H1 (cell line): ENCODE measurements around the gene FAM53B. TPM values are rescaled to one million over a fixed set of nuclear protein-coding genes. Genes with fewer than 3 reads are reported as not detected.
A peak's percentile ranks its signal among the peaks of the same experiment; 100 is the strongest.

Experiments
- CTCF ChIA-PET: fragments of 300-600 bp; sonication (Branson Sonifier 250); formaldehyde crosslinking; loops from one replicate; lab custom pipeline; 2021; ENCODE audit not compliant: partially characterized antibody; lab: Charles Lee
- POLR2A ChIA-PET: fragments of 300-600 bp; sonication (Branson Sonifier 250); formaldehyde crosslinking; loops from one replicate; lab custom pipeline; 2021; ENCODE audit warnings: inconsistent platforms; ENCODE audit not compliant: partially characterized antibody; lab: Charles Lee
- DNase-seq, 2 experiments: peaks; one replicate each; pipeline versions ENCODE4 v3.0.0 to v3.0.0-alpha.2; 2010 to 2022; ENCODE audit warnings: low spot score in 2 of 2, low read depth in 1 of 2, mixed read lengths in 1 of 2
- FAIRE-seq: peaks from 2 replicates; lab custom pipeline; 2011; peaks lifted over from hg19 to GRCh38; lab: Jason Lieb, UNC
- H2AFZ ChIP-seq: 2 replicates; pipeline ENCODE4 v1.8.1; 2012; ENCODE audit warnings: low read length, inconsistent platforms
- H2AK5ac ChIP-seq: 2 replicates; pipeline ENCODE4 v1.6.1; 2013; ENCODE audit warnings: low read depth, low read length
- H2BK120ac ChIP-seq: replicated peaks from 2 replicates; pipeline ENCODE3; 2013; ENCODE audit warnings: low read depth, low read length, inconsistent platforms
- H2BK12ac ChIP-seq: 2 replicates; pipeline ENCODE4 v1.6.1; 2013; ENCODE audit warnings: low read depth, low read length
- H2BK15ac ChIP-seq: 2 replicates; pipeline ENCODE4 v1.6.1; 2013; ENCODE audit warnings: low read length
- H2BK20ac ChIP-seq: 2 replicates; pipeline ENCODE4 v1.6.1; 2013; ENCODE audit warnings: low read length
- H2BK5ac ChIP-seq: 2 replicates; pipeline ENCODE4 v1.6.1; 2013; ENCODE audit warnings: low read depth, low read length
- H3K14ac ChIP-seq: 2 replicates; pipeline ENCODE4 v1.6.1; 2013; ENCODE audit warnings: inconsistent platforms; ENCODE audit not compliant: insufficient read length
- H3K18ac ChIP-seq: 2 replicates; pipeline ENCODE4 v1.6.1; 2013; ENCODE audit warnings: low read length; ENCODE audit errors: extremely low read depth
- H3K23ac ChIP-seq: 2 replicates; pipeline ENCODE4 v1.6.1; 2013; ENCODE audit warnings: inconsistent platforms; ENCODE audit not compliant: insufficient read length
- H3K23me2 ChIP-seq: 2 replicates; pipeline ENCODE4 v1.6.1; 2013; ENCODE audit warnings: low read depth, low read length
- H3K27ac ChIP-seq: 2 replicates; pipeline ENCODE4 v1.6.1; 2011; ENCODE audit warnings: low read depth, low read length, inconsistent platforms
- H3K27me3 ChIP-seq, 4 experiments: replicated peaks in 1 of 4; 1 replicate in 1 of 4; 2 replicates in 3 of 4; pipeline versions ENCODE4 v1.6.1 to v1.8.1; 2011 to 2013; ENCODE audit warnings: low read length in 3 of 4, mild to moderate bottlenecking in 3 of 4, inconsistent platforms in 2 of 4, mixed read lengths in 2 of 4, moderate library complexity in 1 of 4; ENCODE audit not compliant: control insufficient read depth in 3 of 4, insufficient read depth in 3 of 4; ENCODE audit errors: extremely low read depth in 1 of 4
- H3K36me3 ChIP-seq, 4 experiments: 2 replicates each; pipeline versions ENCODE4 v1.6.1 to v1.8.1; 2011 to 2013; ENCODE audit warnings: mild to moderate bottlenecking in 4 of 4, low read length in 3 of 4, moderate library complexity in 2 of 4, control low read depth in 1 of 4, inconsistent platforms in 1 of 4; ENCODE audit not compliant: insufficient read depth in 4 of 4, control insufficient read depth in 2 of 4
- H3K4ac ChIP-seq: replicated peaks from 2 replicates; pipeline ENCODE3; 2013; ENCODE audit warnings: low read length, low read depth, mixed read lengths, inconsistent platforms; ENCODE audit not compliant: insufficient read length
- H3K4me1 ChIP-seq, 4 experiments: replicated peaks in 1 of 4; 1 replicate in 1 of 4; 2 replicates in 3 of 4; pipeline versions ENCODE4 v1.6.1 to v1.8.1; 2011 to 2013; ENCODE audit warnings: low read length in 3 of 4, inconsistent platforms in 2 of 4, mixed read lengths in 1 of 4; ENCODE audit not compliant: insufficient read depth in 4 of 4, control insufficient read depth in 3 of 4
- H3K4me2 ChIP-seq, 2 experiments: 2 replicates each; pipeline versions ENCODE4 v1.6.1 to v1.8.1; 2011 to 2013; ENCODE audit warnings: low read depth in 2 of 2, low read length in 2 of 2, control low read depth in 1 of 2, inconsistent platforms in 1 of 2, mild to moderate bottlenecking in 1 of 2; ENCODE audit not compliant: insufficient read depth in 1 of 2
- H3K4me3 ChIP-seq, 4 experiments: fragments of 200-600, 300-600 bp in 1 of 4; sonication (generic), shearing (Covaris generic), sonication (Bioruptor Twin) in 1 of 4; 2 replicates each; pipeline versions ENCODE4 v1.5.1 to v1.8.1; 2011 to 2016; ENCODE audit warnings: low read length in 4 of 4, low read depth in 3 of 4, control low read depth in 2 of 4, inconsistent platforms in 2 of 4, mild to moderate bottlenecking in 2 of 4, mixed read lengths in 1 of 4, moderate library complexity in 1 of 4; ENCODE audit not compliant: insufficient read depth in 2 of 4; ENCODE audit errors: extremely low read depth in 1 of 4
- H3K56ac ChIP-seq: replicated peaks from 2 replicates; pipeline ENCODE3; 2013; ENCODE audit warnings: low read depth, mild to moderate bottlenecking, mixed read lengths, low read length, inconsistent platforms; ENCODE audit not compliant: insufficient read length
- H3K79me1 ChIP-seq: 2 replicates; pipeline ENCODE4 v1.6.1; 2013; ENCODE audit warnings: low read depth, low read length, control low read depth
- H3K79me2 ChIP-seq, 2 experiments: 2 replicates each; pipeline versions ENCODE4 v1.6.1 to v1.8.1; 2012 to 2013; ENCODE audit warnings: low read length in 2 of 2, mild to moderate bottlenecking in 2 of 2, inconsistent platforms in 1 of 2; ENCODE audit not compliant: insufficient read depth in 2 of 2, control insufficient read depth in 1 of 2
- H3K9ac ChIP-seq, 4 experiments: replicated peaks in 1 of 4; 1 replicate in 1 of 4; 2 replicates in 3 of 4; pipeline versions ENCODE4 v1.6.1 to v1.8.1; 2011 to 2013; ENCODE audit warnings: low read depth in 3 of 4, low read length in 3 of 4, control low read depth in 2 of 4, mild to moderate bottlenecking in 2 of 4, moderate library complexity in 2 of 4, inconsistent platforms in 1 of 4; ENCODE audit errors: extremely low read depth in 1 of 4
- H3K9me3 ChIP-seq, 2 experiments: 2 replicates each; pipeline versions ENCODE4 v1.6.1 to v1.8.1; 2012 to 2013; ENCODE audit warnings: mild to moderate bottlenecking in 2 of 2, moderate library complexity in 2 of 2, control low read depth in 1 of 2, inconsistent platforms in 1 of 2, low read depth in 1 of 2, low read length in 1 of 2, mixed read lengths in 1 of 2; ENCODE audit not compliant: insufficient read depth in 2 of 2
- H4K20me1 ChIP-seq, 2 experiments: replicated peaks in 1 of 2; 2 replicates each; pipeline versions ENCODE3 to v1.8.1; 2011 to 2013; ENCODE audit warnings: inconsistent platforms in 2 of 2, low read length in 2 of 2, mild to moderate bottlenecking in 1 of 2; ENCODE audit not compliant: insufficient read depth in 2 of 2, control insufficient read depth in 1 of 2
- H4K5ac ChIP-seq: 2 replicates; pipeline ENCODE4 v1.6.1; 2013; ENCODE audit warnings: low read length, low read depth, mixed read lengths, inconsistent platforms; ENCODE audit not compliant: insufficient read length
- H4K8ac ChIP-seq: 2 replicates; pipeline ENCODE4 v1.8.0; 2013; ENCODE audit warnings: mild to moderate bottlenecking, moderate library complexity, low read length, inconsistent platforms; ENCODE audit not compliant: insufficient read depth; ENCODE audit errors: extremely low read depth
- H4K91ac ChIP-seq: replicated peaks from 2 replicates; pipeline ENCODE3; 2013; ENCODE audit warnings: low read length, mixed read lengths, inconsistent platforms; ENCODE audit not compliant: insufficient read length
- GTF2F1 ChIP-seq: IDR thresholded peaks from 2 replicates; pipeline ENCODE4 v1.6.1; 2012; ENCODE audit warnings: low read depth, low read length, improper control_type of control experiment, borderline replicate concordance
- KDM5A ChIP-seq: fragments of 200-600 bp; IDR thresholded peaks from 2 replicates; pipeline ENCODE4 v1.7.1; 2012; ENCODE audit warnings: mild to moderate bottlenecking, low read length, inconsistent platforms, mixed read lengths
- RNF2 ChIP-seq: fragments of 200-900, 300-1000 bp; sonication (generic); IDR thresholded peaks from 2 replicates; pipeline ENCODE4 v1.7.1; 2016; ENCODE audit warnings: borderline replicate concordance, low read depth, mild to moderate bottlenecking, antibody characterized with exemption, low read length; ENCODE audit not compliant: poor library complexity, severe bottlenecking; ENCODE audit errors: missing control alignments
- SIRT6 ChIP-seq: IDR thresholded peaks from one replicate; pipeline ENCODE4 v1.7.1; 2012; ENCODE audit warnings: low read length, inconsistent platforms
- SP4 ChIP-seq: IDR thresholded peaks from 2 replicates; pipeline ENCODE4 v1.6.1; 2012; ENCODE audit warnings: low read length, inconsistent platforms
- WGBS, 2 experiments: shearing (Covaris generic) in 1 of 2; methylation state at CpG; one replicate each; pipeline versions ENCODE4 v1.1.6 to v1.1.7; 2013 to 2015; ENCODE audit warnings: low lambda C conversion rate in 2 of 2, mixed read lengths in 2 of 2, inconsistent platforms in 1 of 2, low coverage in 1 of 2, missing lambda C conversion rate in 1 of 2; ENCODE audit not compliant: insufficient replicate concordance in 2 of 2, insufficient coverage in 1 of 2, insufficient read length in 1 of 2; ENCODE audit errors: extremely low coverage in 1 of 2, missing lambda C conversion rate in 1 of 2; 5-methylcytosine and 5-hydroxymethylcytosine counted together
- polyA plus RNA-seq, 7 experiments: library from polyadenylated mRNA; depleted of rRNA in 3 of 7; stranded (reverse) in 5 of 7; unstranded in 2 of 7; fragments of >200 nt in 5 of 7; fragments of 200-250 nt in 2 of 7; gene quantifications; 1 replicate in 5 of 7; 2 replicates in 1 of 7; 4 replicates in 1 of 7; pipeline versions ENCODE4 v1.2.1 to v1.2.3, GENCODE V29; 2011 to 2013; ENCODE audit warnings: missing spikeins in 2 of 7, mixed read lengths in 2 of 7
- total RNA-seq: library from RNA; stranded (reverse); fragmentation: NEBNext Ultra II Directional; extraction: Animal tissue kit (Norgen Biotek cat#: 25700); gene quantifications from 2 replicates; pipeline ENCODE4 v1.2.1, GENCODE V29; 2021

Gene FAM53B
- total and polyA plus RNA-seq, 2 of the 8 experiments (the other 6 are each of a cell fraction or from before 2014, with no cell fraction given) = 5.3 to 14.4 TPM

GRCh38 chr10:124603376-124604213, 140.6 kb downstream of the FAM53B start:
- H3K23ac ChIP-seq = no peak overlapping the region
- 88% methylated on average over 18 of the region's 18 CpGs; no CpG with 5 or more reads in 1 of the 2 experiments for WGBS, 2 experiments
- TF ChIP-seq SIRT6 (no peak), RNF2 (no peak), GTF2F1 (no peak), SP4 (no peak), KDM5A (no peak)
- peaks cover 4% of the 10 kb centered on the region for H3K23me2 ChIP-seq
- H4K5ac ChIP-seq = no peak overlapping the region
- H3K27me3 ChIP-seq = no peaks in the 10 kb centered on the region; a peak in 1 of 7 replicates
- H2BK5ac ChIP-seq = peak overlapping the region; percentile 75; the same call in 1 of the 2 replicates
- H3K4me2 ChIP-seq = no peak overlapping the region
- H3K56ac ChIP-seq = no peak overlapping the region
- H3K9me3 ChIP-seq = no peaks in the 10 kb centered on the region
- no peak overlapping the region for H3K4ac ChIP-seq
- H2AFZ ChIP-seq = no peak overlapping the region
- H3K79me2 ChIP-seq = no peaks in the 10 kb centered on the region
- H2BK15ac ChIP-seq = no peak overlapping the region
- H2BK12ac ChIP-seq = no peak overlapping the region
- no peak overlapping the region for H2BK120ac ChIP-seq
- H3K4me1 ChIP-seq = no peaks in the 10 kb centered on the region
- DNase-seq = no peak
- peaks cover 1 to 7% of the 10 kb centered on the region in 2 experiments for H4K20me1 ChIP-seq
- no peaks in the 10 kb centered on the region for H3K36me3 ChIP-seq
- H3K18ac ChIP-seq = no peak overlapping the region
- H2AK5ac ChIP-seq = no peak overlapping the region
- no peak overlapping the region for H3K14ac ChIP-seq
- no peak overlapping the region for H4K91ac ChIP-seq
- ChIA-PET POLR2A (interaction anchor here (0.5 to 2.5 kb wide), 4 partner anchors 9 to 203 kb away, joined by 3 to 6 read pairs (median 4); no protein-coding TSS in a partner anchor), CTCF (interaction anchor here (0.6 to 2.4 kb wide), 15 partner anchors 10 to 137 kb away, joined by 3 to 15 read pairs (median 3); no protein-coding TSS in a partner anchor)
- FAIRE-seq = no peak
- 0 out of 2 replicates have a peak, but pooled peaks cover 2% of the 10 kb centered on the region for H3K79me1 ChIP-seq
- H3K9ac ChIP-seq = no peak overlapping the region
- no peak overlapping the region for H3K27ac ChIP-seq
- H2BK20ac ChIP-seq = no peak overlapping the region
- peak overlapping the region; percentile 77; the same call in 1 of the 2 replicates for H4K8ac ChIP-seq
- no peak overlapping the region for H3K4me3 ChIP-seq
